ENCODE measurements around the gene KPTN.

GRCh38 chr19:47520839-47521238 lies 36.8 kb upstream of the KPTN start:
- TF ChIP-seq CTCF (conservative IDR thresholded peaks at IDR 0.05) (no peak), EZH2 (IDR thresholded peaks at IDR 0.05; ENCODE audit: low read depth) (no peak)

Data from PC-9 (cell line).